Peyer's patch (tissue), 4 donors: ENCODE results near the gene STIMATE.

Experiments used
- CTCF ChIP-seq, 6 experiments: fragments of 450-650 bp in 4 of 6; fragments of 200-600 bp in 2 of 6; sonication (generic) in 1 of 6; IDR thresholded peaks; one replicate each; pipeline ENCODE4 v1.5.1; 2017 to 2019; ENCODE audit warnings: antibody characterized with exemption in 6 of 6, mild to moderate bottlenecking in 3 of 6, moderate library complexity in 1 of 6
- POLR2A ChIP-seq, 2 donors: fragments of 450-650 bp; IDR thresholded peaks; one replicate each; pipeline ENCODE4 v1.5.1; 2017; ENCODE audit warnings: antibody characterized with exemption in 2 of 2, mild to moderate bottlenecking in 2 of 2, moderate library complexity in 2 of 2

- TF ChIP-seq CTCF (IDR thresholded peaks at IDR 0.05) (no peak), POLR2A (IDR thresholded peaks at IDR 0.05) (no peak)
These were observed 48.7 kb downstream of the STIMATE start for GRCh38 chr3:52848617-52849016.
